H1 (cell line): ENCODE data around the gene SELENOF.

ENCODE experiments used
- CHD1 ChIP-seq: IDR thresholded peaks from 2 replicates; pipeline ENCODE4 v1.6.1; 2012; ENCODE audit warnings: low read depth, low read length, improper control_type of control experiment
- EZH2 ChIP-seq: fragments of 200-600 bp; sonication (generic); IDR thresholded peaks from 2 replicates; pipeline ENCODE4 v1.7.1; 2012; ENCODE audit warnings: low read depth, mild to moderate bottlenecking, moderate library complexity, low read length, inconsistent platforms; ENCODE audit not compliant: severe bottlenecking
- HDAC6 ChIP-seq: IDR thresholded peaks from one replicate; pipeline ENCODE4 v1.7.1; 2012; ENCODE audit warnings: low read depth, mild to moderate bottlenecking, inconsistent platforms, low read length, moderate library complexity
- JUN ChIP-seq: IDR thresholded peaks from 2 replicates; pipeline ENCODE4 v1.6.1; 2011; ENCODE audit warnings: low read depth, mild to moderate bottlenecking, improper control_type of control experiment, low read length
- POLR2A ChIP-seq, 2 experiments: IDR thresholded peaks; 1 replicate in 1 of 2; 2 replicates in 1 of 2; pipeline ENCODE4 v1.6.1; 2011; ENCODE audit warnings: low read depth in 2 of 2, low read length in 2 of 2, mild to moderate bottlenecking in 2 of 2; ENCODE audit errors: control extremely low read depth in 1 of 2
- POU5F1 ChIP-seq: IDR thresholded peaks from 2 replicates; pipeline ENCODE4 v1.6.1; 2011; ENCODE audit warnings: low read depth, mild to moderate bottlenecking, low read length, moderate library complexity
- TAF1 ChIP-seq: IDR thresholded peaks from 2 replicates; pipeline ENCODE4 v1.6.1; 2011; ENCODE audit warnings: mild to moderate bottlenecking, low read depth, low read length

- no peak for TF ChIP-seq JUN
- no peak for TF ChIP-seq POU5F1
- no peak for TF ChIP-seq CHD1
- TF ChIP-seq POLR2A (IDR thresholded peaks at IDR 0.05; ENCODE audit: control extremely low read depth in 1 of 2, low read depth in 2 of 2, low read length in 2 of 2): no peak
- TF ChIP-seq HDAC6: no peak
- no peak for TF ChIP-seq TAF1
- TF ChIP-seq EZH2: no peak
Measured at GRCh38 chr1:86913399-86913895, 479 bp downstream of the SELENOF start.
